Endodermal cell (in vitro differentiated cells): Measurements from ENCODE around the gene BET1L. TPM values are rescaled to one million over a fixed set of nuclear protein-coding genes. Genes with fewer than 3 reads are reported as not detected.
A peak's percentile ranks its signal among the peaks of the same experiment; 100 is the strongest.
"Not testable (repeated sequence)": the region's sequence is repeated elsewhere in the genome, so short reads cannot be mapped to it uniquely, and the experiment has no call there.

Experiments
- DNase-seq: peaks from one replicate; pipeline ENCODE4 v3.0.0-alpha.2; 2017
- H3K27ac ChIP-seq: 2 replicates; pipeline ENCODE4 v1.5.1; 2013; ENCODE audit warnings: mild to moderate bottlenecking, low read depth, low read length, moderate library complexity
- H3K27me3 ChIP-seq: 2 replicates; pipeline ENCODE4 v1.6.1; 2013; ENCODE audit warnings: mild to moderate bottlenecking, low read length, moderate library complexity; ENCODE audit not compliant: insufficient read depth, control insufficient read depth, poor library complexity, severe bottlenecking
- H3K36me3 ChIP-seq: 2 replicates; pipeline ENCODE4 v1.7.0; 2013; ENCODE audit warnings: mild to moderate bottlenecking, low read length, moderate library complexity; ENCODE audit not compliant: control insufficient read depth, insufficient read depth
- H3K4me1 ChIP-seq: one replicate; pipeline ENCODE4 v1.7.0; 2013; ENCODE audit warnings: low read length; ENCODE audit not compliant: control insufficient read depth, insufficient read depth
- H3K4me3 ChIP-seq: 2 replicates; pipeline ENCODE4 v1.5.1; 2013; ENCODE audit warnings: mild to moderate bottlenecking, low read length, moderate library complexity
- H3K9ac ChIP-seq: 2 replicates; pipeline ENCODE4 v1.6.1; 2013; ENCODE audit warnings: mild to moderate bottlenecking, low read length, moderate library complexity; ENCODE audit not compliant: poor library complexity, severe bottlenecking; ENCODE audit errors: extremely low read depth
- H3K9me3 ChIP-seq: 2 replicates; pipeline ENCODE4 v1.6.1; 2013; ENCODE audit warnings: mild to moderate bottlenecking, low read length, moderate library complexity; ENCODE audit not compliant: control insufficient read depth
- H3K27ac Mint-ChIP-seq: 2 replicates; pipeline ENCODE4 v1.8.0; 2020; ENCODE audit warnings: mixed read lengths
- H3K27me3 Mint-ChIP-seq: 2 replicates; pipeline ENCODE4 v1.8.0; 2021; ENCODE audit warnings: mild to moderate bottlenecking, mixed read lengths; ENCODE audit not compliant: insufficient read depth
- H3K36me3 Mint-ChIP-seq: 2 replicates; pipeline ENCODE4 v1.8.0; 2020; ENCODE audit warnings: low read depth, mixed read lengths
- H3K4me1 Mint-ChIP-seq: 2 replicates; pipeline ENCODE4 v1.8.0; 2020; ENCODE audit warnings: mixed read lengths
- H3K4me3 Mint-ChIP-seq: 2 replicates; pipeline ENCODE4 v1.8.0; 2020; ENCODE audit warnings: mild to moderate bottlenecking, moderate library complexity, mixed read lengths
- H3K9me3 Mint-ChIP-seq: 2 replicates; pipeline ENCODE4 v1.8.0; 2020; ENCODE audit warnings: mild to moderate bottlenecking, mixed read lengths
- CTCF ChIP-seq: fragments of 200-600 bp; sonication (generic); conservative IDR thresholded peaks from 2 replicates; pipeline ENCODE4 v1.5.0; 2021; ENCODE audit warnings: antibody characterized with exemption, mild to moderate bottlenecking
- WGBS, 2 experiments: methylation state at CpG; one replicate each; pipeline versions ENCODE4 v1.1.5 to v1.1.7; 2013; ENCODE audit warnings: missing lambda C conversion rate in 2 of 2, mixed read lengths in 1 of 2; ENCODE audit not compliant: insufficient coverage in 1 of 2, insufficient read length in 1 of 2; 5-methylcytosine and 5-hydroxymethylcytosine counted together
- total RNA-seq, 2 donors: library from RNA; stranded (reverse); fragmentation: NEBNext Ultra II Directional in 1 of 2; extraction: Animal tissue kit (Norgen Biotek cat#: 25700) in 1 of 2; gene quantifications; 2 replicates in 1 of 2; 3 replicates in 1 of 2; pipeline ENCODE4 v1.2.1, GENCODE V29; 2021

The BET1L gene
- total RNA-seq, 2 donors from 2014 or later = 47.4 to 63.7 TPM

GRCh38 chr11:180242-180641, 27.0 kb downstream of the BET1L start:
- peak; percentile 49 for TF ChIP-seq CTCF
- H3K27me3 Mint-ChIP-seq, H3K4me3 ChIP-seq, H3K9me3 Mint-ChIP-seq, H3K9me3 ChIP-seq, H3K4me3 Mint-ChIP-seq, H3K36me3 Mint-ChIP-seq, H3K4me1 Mint-ChIP-seq, H3K27ac ChIP-seq, DNase-seq, H3K9ac ChIP-seq, H3K36me3 ChIP-seq, H3K4me1 ChIP-seq, H3K27me3 ChIP-seq, H3K27ac Mint-ChIP-seq: not testable (repeated sequence)
- WGBS, 2 experiments = no CpG with 5 or more reads among the region's 13 CpGs

Other genes with a start within 250 kb of the BET1L start
- gene SCGB1C1, start 14.3 kb downstream of the BET1L start, total RNA-seq = not detected
- 10 to 100 TPM; 77.1 to 92.6 TPM for gene RIC8A, start 309 bp upstream of the BET1L start, total RNA-seq
- 10 to 100 TPM; 18.1 to 28.6 TPM for gene SIRT3, start 28.9 kb upstream of the BET1L start, total RNA-seq
- 100 to 1,000 TPM; 120 to 134 TPM for gene PSMD13, start 29.6 kb upstream of the BET1L start, total RNA-seq
- not detected for gene NLRP6, start 71.0 kb upstream of the BET1L start, total RNA-seq
- gene PGGHG, start 81.7 kb upstream of the BET1L start, total RNA-seq = 100 to 1,000 TPM; 129 to 186 TPM
- not detected for gene IFITM5, start 92.1 kb upstream of the BET1L start, total RNA-seq
- 100 to 1,000 TPM; 262 to 367 TPM for gene IFITM2, start 100.4 kb upstream of the BET1L start, total RNA-seq
- 100 to 1,000 TPM; 211 to 558 TPM for gene IFITM1, start 106.6 kb upstream of the BET1L start, total RNA-seq
- 100 to 1,000 TPM; 257 to 389 TPM for gene IFITM3, start 113.5 kb upstream of the BET1L start, total RNA-seq
- gene B4GALNT4, start 162.1 kb upstream of the BET1L start, total RNA-seq = 100 to 1,000 TPM; 109 to 118 TPM
- 10 to 100 TPM; 35.4 to 44.8 TPM for gene PKP3, start 186.8 kb upstream of the BET1L start, total RNA-seq
- 10 to 100 TPM; 63.3 to 67.4 TPM for gene SIGIRR, start 207.6 kb upstream of the BET1L start, total RNA-seq
- gene ANO9, start 234.6 kb upstream of the BET1L start, total RNA-seq = 10 to 100 TPM; 16.8 to 17.8 TPM
- gene PTDSS2, start 242.9 kb upstream of the BET1L start, total RNA-seq = 10 to 100 TPM; 55.2 to 56.1 TPM